HPDE6-E6E7 (cell line): ENCODE data around the gene SLC7A10.
A peak's percentile ranks its signal among the peaks of the same experiment; 100 is the strongest.

Experiments
- DNase-seq: peaks from one replicate; pipeline ENCODE4 v3.0.0; 2011; ENCODE audit warnings: missing footprints; ENCODE audit errors: extremely low spot score

Gene SLC7A10

DNA sequence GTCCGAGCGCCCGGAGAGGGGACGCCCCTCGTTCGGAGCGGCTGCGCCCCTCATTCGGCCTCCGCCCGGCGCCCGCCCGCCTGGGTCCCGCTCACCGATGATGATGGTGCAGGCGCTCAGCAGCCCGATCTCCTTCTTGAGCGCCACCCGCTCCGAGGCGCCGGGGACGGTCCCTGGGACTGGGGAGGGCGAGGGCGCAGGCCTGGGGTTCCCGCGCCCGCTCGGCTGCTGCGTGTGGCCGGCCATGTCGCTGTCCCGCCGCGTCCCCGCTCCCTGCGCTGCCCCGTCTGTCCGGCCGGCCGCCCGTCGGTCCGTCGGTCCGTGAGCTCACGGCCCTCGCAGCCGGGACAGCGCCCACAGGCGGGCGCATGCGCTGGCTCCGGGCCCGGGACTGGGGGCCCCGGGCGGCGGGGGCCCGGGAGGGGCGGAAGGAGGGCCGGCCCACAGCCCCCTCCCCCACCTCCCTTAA lies at the start of gene SLC7A10:
Gene SLC7A10 (minus strand): TSS at position 393 of the 469 bp plus-strand sequence. CDS start 147 bp downstream, at position 246.
- DNase-seq = no peak

DNA sequence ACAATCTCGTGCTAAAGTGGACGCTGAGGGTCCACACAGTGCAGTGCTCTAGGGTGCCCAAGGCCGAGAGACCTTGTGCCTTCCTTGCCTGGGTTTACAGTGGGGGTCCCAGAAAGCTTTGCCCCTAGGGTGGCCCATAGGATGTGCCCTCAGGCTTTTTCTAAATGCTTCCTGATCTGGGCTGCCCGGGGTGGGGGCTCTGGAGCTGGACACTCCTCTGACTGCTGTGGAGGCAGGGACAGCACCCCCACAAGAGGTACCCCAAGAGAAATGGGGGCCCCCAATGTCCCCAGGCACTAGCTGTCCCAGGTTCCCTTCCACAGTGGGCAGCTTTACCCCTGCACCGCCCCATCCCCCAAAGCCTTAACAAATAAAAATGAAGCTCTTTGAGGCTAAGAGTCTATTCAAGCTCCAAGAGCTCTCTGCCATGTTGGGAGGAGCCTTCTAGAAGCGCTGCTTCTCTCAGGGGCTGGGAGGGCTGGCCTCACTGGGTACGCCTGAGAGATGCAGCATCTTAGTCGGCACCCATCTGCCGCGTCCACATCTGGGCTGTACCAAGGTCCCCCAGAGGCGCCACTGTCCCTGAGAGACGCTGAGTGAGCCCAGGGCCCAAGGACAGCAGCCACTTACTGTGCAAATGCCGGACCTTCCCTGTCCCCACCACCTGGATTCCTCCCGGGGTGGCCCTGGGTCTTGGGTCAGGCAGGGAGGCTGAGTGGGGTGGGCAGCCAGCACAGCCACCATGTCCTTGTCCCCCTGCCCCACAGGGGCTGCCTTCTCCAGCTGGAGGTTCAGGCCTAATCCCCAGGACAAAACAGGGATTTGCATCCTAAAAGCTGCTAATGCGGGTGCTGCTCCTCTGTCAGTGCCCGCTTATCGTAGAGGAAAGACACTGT lies 49.3 kb upstream of the SLC7A10 start:
- DNase-seq = no peak

DNA sequence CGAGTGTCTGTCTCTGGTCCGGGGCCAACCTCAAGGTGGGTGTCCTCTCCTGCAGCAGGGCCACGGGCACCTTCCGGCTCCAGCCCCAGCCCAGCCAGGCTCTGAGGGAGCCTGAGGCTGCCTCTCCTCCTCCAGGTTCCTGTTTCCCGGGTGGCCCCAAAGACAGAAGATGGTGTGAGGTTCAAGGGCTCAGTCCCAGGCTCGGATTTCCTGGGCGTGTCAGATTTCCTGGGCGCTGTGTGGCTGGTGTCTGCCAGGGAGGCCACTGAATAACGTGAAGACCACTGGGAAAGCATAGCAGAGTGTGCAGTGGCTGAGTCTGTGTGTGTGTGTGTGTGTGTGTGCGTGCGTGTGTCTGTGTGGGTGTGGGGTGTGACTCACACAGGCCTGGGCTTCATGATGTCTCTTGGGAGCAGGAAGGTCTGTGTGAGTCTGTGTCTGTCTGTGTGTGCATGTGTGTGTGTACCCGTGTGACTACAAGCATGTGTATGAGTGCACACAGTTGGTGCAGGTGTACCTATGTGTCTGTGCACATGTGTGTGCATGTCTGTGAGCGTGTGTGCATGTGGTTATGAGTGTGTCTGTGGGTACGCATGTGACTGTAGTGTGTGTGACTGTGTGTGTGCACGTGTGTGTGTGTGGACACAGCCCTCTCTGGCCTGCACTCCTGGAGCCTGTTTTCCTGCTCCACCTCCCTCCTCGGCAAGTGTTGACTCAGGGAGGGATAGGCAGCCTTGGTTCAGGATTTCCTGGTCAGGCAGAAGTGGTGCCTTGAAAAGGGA lies 48.4 kb upstream of the SLC7A10 start:
- peak; percentile 53 for DNase-seq

GRCh38 chr19:33273065-33273736 lies 47.6 kb upstream of the SLC7A10 start:
- DNase-seq = no peak

GRCh38 chr19:33271246-33272021 lies 45.8 kb upstream of the SLC7A10 start:
- DNase-seq = no peak

DNA sequence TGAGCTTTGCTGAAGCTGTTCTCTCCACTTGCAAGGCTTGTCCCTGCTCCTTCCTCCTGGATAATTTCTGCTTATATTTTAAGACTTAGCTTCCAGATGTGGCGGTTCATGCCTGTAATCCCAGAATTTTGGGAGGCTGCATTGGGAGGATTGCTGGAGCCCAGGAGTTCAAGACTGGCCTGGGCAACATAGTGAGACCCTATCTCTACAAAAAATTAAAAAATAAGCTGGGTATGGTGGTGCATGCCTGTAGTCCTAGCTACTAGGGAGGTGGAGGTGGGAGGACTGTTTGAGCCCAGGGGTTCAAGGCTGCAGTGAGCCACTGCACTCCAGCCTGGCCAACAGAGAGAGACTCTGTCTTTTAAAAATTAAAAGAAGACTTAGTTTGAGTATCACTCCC lies 45.1 kb upstream of the SLC7A10 start:
- no peak for DNase-seq

- no peak for DNase-seq
Measured at GRCh38 chr19:33269016-33269415, 43.4 kb upstream of the SLC7A10 start.

DNA sequence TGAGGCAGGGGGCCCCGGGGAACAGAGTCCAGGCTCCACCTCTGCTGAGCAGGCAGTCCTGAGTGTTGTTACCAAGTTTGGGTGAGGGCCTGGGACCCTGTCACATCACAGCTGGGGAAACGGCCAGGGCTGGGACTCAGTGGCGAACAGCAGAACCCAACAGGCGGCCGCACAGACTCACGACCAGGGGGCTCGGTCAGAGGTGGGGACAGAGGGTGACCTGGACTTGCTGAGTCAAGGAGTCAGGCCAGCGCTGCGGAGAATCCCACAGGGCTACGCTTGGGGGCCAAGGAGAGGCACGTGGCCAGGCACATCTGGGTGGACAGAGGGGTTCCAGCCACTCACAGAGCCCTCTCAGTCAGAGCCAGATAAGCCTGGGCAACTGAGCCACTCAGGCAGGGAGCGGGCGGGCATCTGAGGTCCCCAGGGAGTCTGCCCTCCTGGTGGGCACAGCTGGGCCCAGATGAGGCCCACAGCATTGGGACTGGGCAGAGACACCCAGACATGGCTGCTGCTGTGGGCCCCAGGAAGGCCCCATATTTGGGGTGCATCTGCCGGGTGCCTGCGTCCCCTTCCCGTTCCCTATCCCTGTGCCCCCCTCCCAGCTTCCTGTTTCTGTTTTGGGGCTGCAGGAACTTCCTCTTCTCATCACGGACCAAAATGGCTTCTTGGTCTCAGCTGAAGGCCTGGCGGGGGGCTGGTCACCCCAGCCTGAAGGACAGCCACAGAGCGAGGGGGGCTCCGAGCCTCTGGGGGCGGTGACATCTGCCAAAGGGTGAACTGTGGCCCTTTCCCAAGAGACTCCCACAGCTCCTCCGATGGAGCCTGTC lies 42.7 kb upstream of the SLC7A10 start:
- no peak for DNase-seq

DNA sequence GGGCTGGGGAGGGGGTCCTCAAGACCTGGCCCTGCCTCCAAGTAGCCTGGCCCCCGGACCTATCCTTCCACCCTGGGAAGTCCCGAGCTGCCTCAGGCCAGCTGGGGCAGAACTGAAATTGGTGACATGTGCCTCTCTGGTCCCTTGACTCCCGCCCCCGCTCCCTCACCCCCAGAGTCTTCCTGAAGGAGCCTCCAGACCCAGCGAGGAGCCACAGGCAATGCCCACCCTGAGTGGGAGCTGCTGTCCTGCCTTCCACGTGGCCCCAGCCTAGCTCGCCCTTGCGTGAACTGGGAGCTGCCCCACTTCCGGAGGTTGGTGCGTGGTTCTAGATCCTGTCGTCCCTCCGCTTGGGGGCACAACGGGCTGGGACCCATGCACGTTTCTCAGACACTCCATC lies 42.1 kb upstream of the SLC7A10 start:
- no peak for DNase-seq

- DNase-seq = no peak
Measured at GRCh38 chr19:33266974-33267484, 41.4 kb upstream of the SLC7A10 start.

DNA sequence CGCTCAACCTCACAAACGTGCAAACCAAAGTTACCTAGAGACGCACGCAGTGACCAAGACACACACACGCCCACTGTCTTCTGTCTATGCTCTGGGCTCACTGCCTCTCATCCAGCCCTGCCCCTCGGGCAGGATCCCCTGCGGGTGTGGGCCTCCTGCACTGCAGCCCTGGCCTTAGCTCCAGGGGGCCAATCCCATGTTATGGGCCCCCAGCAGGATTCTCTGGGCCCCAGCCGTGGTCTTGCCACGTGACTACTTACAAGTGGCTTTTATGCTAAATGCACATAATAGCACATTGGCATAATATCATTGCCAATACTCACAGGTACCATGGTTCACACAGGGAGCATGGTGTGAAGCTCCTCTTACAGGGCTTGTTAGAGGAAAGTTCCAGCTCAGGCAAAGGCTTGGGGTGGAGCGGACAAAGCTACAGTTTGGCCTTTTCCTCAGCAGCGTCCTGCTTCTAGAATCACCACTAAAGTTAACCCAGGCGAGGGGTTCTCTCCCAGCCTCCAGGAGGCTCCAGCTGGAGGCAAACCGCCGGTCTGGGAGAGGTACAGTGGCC lies 39.3 kb upstream of the SLC7A10 start:
- no peak for DNase-seq

DNA sequence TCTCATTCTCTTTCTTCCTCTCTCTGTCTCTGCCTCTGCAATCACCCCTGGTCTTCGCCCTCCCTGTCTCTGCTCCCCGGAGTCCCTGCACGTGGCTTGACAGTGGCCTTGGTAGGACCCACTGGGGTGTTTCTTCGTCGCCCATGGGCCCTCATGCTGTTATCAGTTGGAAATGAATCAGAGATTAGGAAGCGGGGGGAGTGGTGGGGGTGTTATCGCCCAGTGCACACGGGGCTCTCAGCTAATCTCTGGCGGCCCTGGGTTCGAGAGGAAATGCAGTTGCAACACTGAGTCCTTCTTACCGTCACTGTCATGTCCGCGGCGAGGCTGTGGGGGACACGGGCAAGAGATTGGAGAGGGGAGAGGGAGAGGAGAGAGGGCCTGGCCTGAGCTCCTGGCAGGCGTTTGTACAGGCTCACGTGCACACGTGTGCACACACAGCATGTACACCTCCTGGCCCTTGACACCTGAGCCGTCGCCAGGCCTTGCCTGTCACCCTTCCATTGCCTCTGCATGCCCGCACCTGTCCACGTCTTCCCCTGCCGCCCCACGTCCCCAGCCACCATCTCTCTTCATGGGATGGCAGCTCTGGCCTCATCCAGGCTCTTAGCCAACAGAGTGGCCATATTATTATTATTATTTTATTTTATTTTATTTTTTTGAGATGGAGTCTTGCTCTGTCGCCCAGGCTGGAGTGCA lies 37.8 kb upstream of the SLC7A10 start:
- DNase-seq = no peak

- no peak for DNase-seq
Measured at GRCh38 chr19:33261511-33262189, 36.0 kb upstream of the SLC7A10 start.

- DNase-seq = no peak
Measured at GRCh38 chr19:33260628-33261418, 35.2 kb upstream of the SLC7A10 start.

DNA sequence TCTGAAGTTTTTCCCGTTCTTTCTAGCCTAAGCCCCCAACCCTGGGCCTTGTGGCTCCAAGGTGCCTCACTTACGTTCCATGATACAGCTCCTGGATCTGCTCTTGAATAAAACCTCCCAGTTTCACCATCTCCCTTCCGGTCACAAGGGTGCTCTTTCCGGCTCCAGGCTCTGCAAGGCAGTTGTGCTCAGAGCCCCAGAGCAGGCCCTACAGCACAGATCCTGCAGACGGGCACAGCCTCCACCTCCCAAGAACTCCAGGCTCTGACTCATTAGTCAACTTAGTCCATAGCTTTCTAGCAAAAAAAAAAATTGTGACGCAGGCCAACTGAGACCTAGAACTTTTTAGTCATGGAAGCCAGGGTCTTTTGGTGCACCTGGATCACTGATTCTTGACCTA lies 33.9 kb upstream of the SLC7A10 start:
- no peak for DNase-seq

- DNase-seq = no peak
Measured at GRCh38 chr19:33257828-33258227, 32.2 kb upstream of the SLC7A10 start.

GRCh38 chr19:33256261-33256660 lies 30.6 kb upstream of the SLC7A10 start:
- no peak for DNase-seq

DNA sequence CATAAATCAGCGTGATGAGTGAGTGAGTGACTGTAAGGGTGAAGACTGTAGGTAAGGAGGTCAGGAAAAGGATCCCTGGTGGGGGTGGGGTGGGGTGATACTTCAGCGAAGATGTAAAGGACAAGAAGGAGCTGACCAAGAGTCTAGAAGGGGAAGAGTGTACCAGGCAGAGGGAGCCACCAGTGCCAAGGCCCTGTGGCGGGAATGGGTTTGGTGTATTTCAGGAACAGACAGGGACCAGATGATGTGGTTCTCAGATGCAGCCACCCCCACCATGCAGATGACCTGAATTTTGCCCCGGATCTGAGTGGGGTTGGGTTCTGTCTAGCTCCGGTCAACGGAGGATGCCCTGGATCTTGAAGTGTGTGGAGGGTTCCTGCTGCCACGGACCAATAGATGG lies 30.1 kb upstream of the SLC7A10 start:
- no peak for DNase-seq
